HG03064 (cell line): ENCODE measurements around the gene CDHR2.

Experiments
- ATAC-seq: cut with Tn5 transposase; IDR thresholded peaks from one replicate; pipeline ENCODE4 v1.9.1; 2021; ENCODE audit warnings: low read depth; ENCODE audit not compliant: unreplicated experiment

CDHR2 gene, protein sequence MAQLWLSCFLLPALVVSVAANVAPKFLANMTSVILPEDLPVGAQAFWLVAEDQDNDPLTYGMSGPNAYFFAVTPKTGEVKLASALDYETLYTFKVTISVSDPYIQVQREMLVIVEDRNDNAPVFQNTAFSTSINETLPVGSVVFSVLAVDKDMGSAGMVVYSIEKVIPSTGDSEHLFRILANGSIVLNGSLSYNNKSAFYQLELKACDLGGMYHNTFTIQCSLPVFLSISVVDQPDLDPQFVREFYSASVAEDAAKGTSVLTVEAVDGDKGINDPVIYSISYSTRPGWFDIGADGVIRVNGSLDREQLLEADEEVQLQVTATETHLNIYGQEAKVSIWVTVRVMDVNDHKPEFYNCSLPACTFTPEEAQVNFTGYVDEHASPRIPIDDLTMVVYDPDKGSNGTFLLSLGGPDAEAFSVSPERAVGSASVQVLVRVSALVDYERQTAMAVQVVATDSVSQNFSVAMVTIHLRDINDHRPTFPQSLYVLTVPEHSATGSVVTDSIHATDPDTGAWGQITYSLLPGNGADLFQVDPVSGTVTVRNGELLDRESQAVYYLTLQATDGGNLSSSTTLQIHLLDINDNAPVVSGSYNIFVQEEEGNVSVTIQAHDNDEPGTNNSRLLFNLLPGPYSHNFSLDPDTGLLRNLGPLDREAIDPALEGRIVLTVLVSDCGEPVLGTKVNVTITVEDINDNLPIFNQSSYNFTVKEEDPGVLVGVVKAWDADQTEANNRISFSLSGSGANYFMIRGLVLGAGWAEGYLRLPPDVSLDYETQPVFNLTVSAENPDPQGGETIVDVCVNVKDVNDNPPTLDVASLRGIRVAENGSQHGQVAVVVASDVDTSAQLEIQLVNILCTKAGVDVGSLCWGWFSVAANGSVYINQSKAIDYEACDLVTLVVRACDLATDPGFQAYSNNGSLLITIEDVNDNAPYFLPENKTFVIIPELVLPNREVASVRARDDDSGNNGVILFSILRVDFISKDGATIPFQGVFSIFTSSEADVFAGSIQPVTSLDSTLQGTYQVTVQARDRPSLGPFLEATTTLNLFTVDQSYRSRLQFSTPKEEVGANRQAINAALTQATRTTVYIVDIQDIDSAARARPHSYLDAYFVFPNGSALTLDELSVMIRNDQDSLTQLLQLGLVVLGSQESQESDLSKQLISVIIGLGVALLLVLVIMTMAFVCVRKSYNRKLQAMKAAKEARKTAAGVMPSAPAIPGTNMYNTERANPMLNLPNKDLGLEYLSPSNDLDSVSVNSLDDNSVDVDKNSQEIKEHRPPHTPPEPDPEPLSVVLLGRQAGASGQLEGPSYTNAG (N-terminal part only)

DNA sequence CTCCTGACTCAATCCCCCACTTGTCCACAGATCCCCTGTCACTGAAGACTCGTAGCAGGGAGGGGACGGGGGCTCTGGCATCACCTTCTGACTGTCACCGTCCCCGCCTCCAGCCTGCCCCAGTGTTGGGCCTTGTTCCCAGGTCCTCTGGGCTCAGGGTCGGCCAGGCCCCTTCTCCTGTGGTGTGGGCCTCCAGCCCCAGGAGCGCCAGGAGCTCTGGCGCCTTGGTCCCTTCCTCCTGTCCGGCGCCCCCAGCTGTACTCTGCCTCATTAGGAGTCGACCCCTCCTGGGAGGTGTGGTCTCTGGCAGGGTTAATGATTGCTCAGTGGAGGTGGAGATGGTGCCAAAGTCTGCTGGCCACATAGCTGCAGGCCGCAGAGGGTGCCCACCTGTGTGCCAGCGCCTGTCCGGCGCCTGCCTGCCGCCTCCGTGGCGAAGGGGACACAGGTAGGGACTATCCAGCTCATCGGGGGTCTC is at the start of gene CDHR2:
TSS of gene CDHR2 (plus strand) at position 376 of the 478 bp plus-strand sequence. CDS start 16,011 bp downstream, outside the sequence.
- ATAC-seq, result no peak

DNA sequence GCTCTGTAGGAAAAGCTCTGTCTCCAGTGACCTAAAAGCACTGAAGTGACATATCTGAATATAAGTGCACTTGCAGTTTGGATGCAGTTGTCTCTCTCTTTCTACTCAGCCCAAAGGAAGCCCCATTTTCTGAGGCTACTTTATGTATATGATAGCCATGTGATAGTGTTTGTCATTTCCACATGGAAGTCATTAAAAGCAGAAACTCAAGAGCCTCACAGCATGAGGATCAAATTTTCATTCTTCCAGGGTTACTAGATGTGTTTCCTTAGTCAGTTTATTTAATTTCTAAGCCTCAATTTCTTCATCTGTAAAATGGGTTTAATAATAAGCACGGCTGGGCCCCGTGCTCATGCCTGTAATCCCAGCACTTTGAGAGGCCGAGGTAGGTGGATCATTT is 48.6 kb upstream of the CDHR2 start:
- no peak for ATAC-seq

- ATAC-seq, result no peak
Observed at GRCh38 chr5:176501333-176501732, 47.8 kb upstream of the CDHR2 start.

GRCh38 chr5:176503496-176503895 is 45.6 kb upstream of the CDHR2 start:
- no peak for ATAC-seq

DNA sequence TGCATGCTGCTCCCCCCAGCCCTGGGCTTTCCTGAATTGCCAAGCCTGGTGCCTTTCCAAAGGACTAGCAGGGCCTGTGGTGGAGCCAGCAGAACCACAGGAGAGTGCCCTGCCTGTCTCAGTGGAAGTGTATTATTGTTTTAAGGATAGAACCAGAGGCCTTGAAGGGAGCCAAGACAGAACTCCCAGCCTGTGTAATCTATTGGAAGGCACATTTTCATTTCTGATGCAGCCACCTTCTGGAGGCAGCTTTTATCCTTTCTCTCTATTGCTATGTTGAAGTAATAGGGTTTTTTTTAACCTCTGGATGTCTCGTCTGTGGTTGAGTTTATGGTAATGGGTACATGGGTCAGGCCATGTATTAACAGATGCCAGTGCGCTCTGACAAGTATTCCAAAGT is 41.2 kb upstream of the CDHR2 start:
- no peak for ATAC-seq

DNA sequence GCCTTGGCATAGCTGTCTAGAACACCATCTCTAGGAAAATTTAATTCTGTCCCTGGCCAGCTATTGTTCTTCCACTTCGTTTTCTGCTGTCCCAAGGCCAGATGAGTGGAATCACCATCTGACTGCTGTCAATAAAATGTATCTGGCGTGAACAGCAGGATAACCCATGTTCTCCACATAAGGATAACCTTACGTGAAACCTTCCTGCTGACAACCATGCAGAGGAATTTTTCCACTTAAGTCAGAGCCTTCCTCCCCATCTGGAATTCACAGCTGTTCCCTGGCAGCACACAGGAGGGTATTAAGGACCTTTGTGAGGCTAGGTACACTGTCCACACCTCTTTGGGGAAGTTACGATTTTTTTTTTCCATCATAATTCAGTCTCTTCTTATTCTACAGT is 40.5 kb upstream of the CDHR2 start:
- ATAC-seq, result no peak

DNA sequence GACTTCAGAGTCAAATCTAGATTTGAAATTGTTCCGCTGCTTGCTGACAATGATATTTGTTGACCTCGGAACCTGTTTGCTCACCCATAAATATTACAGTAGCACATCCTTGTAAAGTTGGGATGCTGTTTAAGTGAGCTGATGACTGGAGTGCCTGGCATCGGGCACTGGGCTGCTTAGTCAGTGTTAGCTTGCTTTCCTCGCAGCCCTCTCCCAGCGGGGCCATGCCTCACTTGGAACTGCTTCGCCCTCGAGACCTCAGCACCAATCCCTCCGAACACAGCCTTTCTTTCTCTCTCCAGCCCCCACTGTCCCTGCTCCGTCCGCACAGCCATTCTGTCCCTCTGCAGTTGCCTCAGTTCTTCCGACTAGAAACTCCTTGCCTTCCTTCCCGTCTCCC is 35.4 kb upstream of the CDHR2 start:
- ATAC-seq, result no peak

GRCh38 chr5:176514244-176514950 is 34.7 kb upstream of the CDHR2 start:
- ATAC-seq, result no peak

DNA sequence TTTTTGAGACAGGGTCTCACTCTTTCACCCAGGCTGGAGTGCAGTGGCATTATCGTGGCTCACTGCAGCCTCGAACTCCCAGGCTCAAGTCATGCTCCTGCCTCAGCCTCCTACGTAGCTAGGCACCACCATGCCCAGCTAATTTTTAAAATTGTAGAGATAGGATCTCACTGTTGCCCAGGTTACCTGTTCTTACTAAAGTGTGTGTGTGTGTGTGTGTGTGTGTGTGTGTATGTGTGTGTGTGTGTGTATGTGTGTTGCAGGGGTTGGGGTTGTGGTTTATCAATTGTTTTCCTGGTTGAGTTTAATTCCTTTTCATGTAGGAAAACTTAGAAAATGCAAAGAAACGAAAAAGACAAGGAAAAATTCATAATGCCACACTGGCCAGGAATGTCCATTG is 33.7 kb upstream of the CDHR2 start:
- ATAC-seq, result no peak

GRCh38 chr5:176517053-176517661 is 32.0 kb upstream of the CDHR2 start:
- no peak for ATAC-seq

DNA sequence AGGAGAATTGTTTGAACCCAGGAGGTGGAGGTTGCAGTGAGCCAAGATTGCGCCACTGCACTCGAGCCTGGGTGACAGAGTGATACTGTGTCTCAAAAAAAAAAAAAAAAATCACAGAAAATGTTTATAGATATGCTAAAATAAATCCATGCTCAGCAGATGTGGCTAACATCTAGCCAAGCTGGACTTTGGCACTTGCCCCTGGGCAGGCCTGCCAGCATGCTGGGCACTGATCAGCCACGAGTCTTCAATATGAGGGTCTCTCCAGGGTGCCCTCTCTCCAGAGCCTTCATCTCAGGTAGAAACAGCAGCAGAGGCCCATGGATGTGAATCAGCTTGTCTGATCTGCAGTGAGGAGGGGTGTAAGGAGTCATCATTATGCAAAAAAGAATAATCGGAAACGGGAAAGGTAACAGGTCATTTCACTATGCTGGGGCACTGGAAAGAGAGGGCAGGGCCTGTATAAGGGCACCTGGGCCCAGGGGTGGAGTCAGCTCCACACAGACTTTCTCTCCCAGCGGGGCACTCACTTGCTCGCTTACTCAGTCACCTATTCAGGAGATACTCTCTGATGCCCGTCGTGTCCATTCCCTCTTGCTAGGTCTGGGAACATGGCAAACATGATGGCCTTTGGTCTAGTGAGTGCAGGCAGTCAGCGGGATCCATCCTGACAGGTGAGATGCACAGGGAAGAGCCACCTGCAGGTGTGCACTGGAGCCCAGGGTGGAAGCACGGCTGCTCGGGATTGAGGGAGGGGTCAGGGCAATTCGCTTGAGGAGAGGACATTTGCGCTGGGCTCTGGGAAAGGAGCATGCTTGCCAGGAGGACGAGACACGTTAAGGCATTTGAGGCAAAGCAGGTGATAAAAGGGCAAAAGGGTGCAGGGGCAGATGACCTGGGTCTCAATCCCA is 29.1 kb upstream of the CDHR2 start:
- ATAC-seq, result no peak

GRCh38 chr5:176521286-176521685 is 27.9 kb upstream of the CDHR2 start:
- no peak for ATAC-seq

DNA sequence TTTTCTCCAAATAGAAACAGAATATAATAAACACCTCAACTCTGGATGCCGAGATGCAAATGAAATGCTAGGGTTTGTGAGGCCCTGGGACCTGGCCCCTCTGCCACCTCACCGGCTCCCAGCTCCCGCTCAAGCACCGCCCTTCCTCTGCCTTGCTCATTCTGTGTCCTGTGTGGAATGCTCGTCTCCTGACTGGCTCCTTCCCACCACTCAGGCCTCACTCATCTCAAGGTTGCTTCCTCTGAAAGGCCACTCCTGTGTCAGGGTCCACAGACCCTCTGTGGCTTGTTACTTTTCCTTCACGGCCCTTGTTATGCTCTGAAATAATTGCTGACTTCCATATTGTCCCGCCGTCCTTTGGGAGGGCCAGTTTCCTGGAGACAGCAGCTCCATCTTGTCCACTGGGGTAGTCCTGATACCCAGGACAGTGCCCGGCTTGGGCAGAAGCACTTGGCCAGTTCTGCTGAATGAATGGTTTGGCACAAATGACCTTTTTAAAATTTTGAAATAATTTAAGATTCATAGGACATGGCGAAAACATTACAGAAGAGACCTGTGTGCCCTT is 27.4 kb upstream of the CDHR2 start:
- no peak for ATAC-seq

DNA sequence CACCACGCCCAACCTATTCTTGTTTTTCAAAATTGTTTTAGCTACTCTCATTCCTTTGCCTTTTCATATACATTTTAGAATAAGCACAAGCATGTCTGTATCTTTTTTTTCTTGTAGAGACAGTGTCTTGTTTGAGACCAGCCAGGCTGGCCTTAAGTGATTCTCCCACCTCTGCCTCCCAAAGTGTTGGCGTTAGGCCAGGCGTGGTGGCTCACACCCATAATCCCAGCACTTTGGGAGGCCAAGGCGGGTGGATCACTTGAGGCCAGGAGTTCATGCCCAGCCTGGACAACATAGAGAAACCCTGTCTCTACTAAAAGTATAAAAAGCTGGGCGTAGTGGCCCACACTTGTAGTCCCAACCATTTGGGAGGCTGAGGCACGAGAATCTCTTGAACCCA is 25.0 kb upstream of the CDHR2 start:
- no peak for ATAC-seq

DNA sequence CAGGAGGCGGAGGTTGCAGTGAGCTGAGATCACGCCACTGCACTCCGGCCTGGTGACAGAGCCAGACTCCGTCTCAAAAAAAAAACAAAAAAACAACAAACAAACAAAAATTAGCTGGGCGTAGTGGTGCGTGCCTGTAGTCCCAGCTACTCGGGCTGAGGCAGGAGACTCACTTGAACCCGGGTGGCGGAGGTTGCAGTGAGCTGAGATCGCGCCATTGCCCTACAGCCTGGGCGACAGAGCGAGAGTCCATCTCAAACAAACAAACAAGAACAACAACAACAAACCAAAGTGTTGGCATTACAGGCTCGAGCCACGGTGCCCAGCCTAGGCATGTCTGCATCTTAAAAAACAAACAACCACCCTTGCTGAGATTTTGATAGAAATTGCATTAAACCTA is 24.2 kb upstream of the CDHR2 start:
- ATAC-seq, result no peak

DNA sequence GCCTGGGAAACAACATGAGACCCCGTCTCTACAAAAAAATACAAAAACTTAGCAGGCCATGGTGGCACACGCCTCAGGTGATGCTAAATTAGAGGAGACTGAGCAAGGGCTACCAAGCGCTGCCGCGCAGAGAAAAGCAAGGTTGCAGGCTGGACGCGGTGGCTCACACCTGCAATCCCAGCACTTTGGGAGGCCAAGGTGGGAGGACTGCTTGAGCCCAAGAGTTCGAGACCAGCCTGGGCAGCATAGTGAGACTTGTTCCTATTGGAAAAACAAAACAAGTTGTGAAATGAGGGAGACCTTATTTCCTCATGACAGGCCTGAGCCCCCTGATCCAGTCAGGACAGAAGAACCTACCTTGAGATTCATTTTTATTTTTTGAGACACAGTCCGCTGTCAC is 23.5 kb upstream of the CDHR2 start:
- ATAC-seq, result no peak

- ATAC-seq, result no peak
Observed at GRCh38 chr5:176526462-176526861, 22.7 kb upstream of the CDHR2 start.
